DOHH2 (cell line): ENCODE measurements around the gene RIMBP2.

Experiments used
- H3F3A ChIP-seq: fragments of 200-600 bp; sonication (generic), shearing (Covaris generic); 2 replicates; pipeline ENCODE4 v1.6.0; 2016; ENCODE audit warnings: antibody characterized with exemption, mild to moderate bottlenecking; ENCODE audit not compliant: control insufficient read depth, insufficient read depth
- H3K27ac ChIP-seq: fragments of 200-600 bp; sonication (generic); 2 replicates; pipeline ENCODE4 v1.5.1; 2014; ENCODE audit warnings: low read depth, mild to moderate bottlenecking, low read length, moderate library complexity
- H3K27me3 ChIP-seq: fragments of 200-600 bp; sonication (generic); 2 replicates; pipeline ENCODE4 v1.6.1; 2014; ENCODE audit warnings: mild to moderate bottlenecking, low read length, mixed read lengths; ENCODE audit not compliant: control insufficient read depth
- H3K36me3 ChIP-seq: fragments of 200-600 bp; sonication (generic); 2 replicates; pipeline ENCODE4 v1.6.1; 2014; ENCODE audit warnings: mild to moderate bottlenecking, low read length, moderate library complexity, mixed read lengths; ENCODE audit not compliant: control insufficient read depth
- H3K4me1 ChIP-seq: fragments of 200-600 bp; sonication (generic); 2 replicates; pipeline ENCODE4 v1.6.1; 2014; ENCODE audit warnings: mild to moderate bottlenecking, low read length, mixed read lengths; ENCODE audit not compliant: control insufficient read depth
- H3K4me2 ChIP-seq: fragments of 200-600 bp; sonication (generic); 2 replicates; pipeline ENCODE4 v1.6.0; 2014; ENCODE audit warnings: mild to moderate bottlenecking, low read length, moderate library complexity
- H3K4me3 ChIP-seq: fragments of 200-600 bp; sonication (generic); 2 replicates; pipeline ENCODE4 v1.5.1; 2014; ENCODE audit warnings: mild to moderate bottlenecking, low read length, mixed read lengths
- H3K79me2 ChIP-seq: fragments of 200-600 bp; sonication (generic); 2 replicates; pipeline ENCODE4 v1.6.1; 2014; ENCODE audit warnings: mild to moderate bottlenecking, low read length, mixed read lengths; ENCODE audit not compliant: control insufficient read depth
- H3K9me2 ChIP-seq: fragments of 200-600 bp; sonication (generic); replicated peaks from 2 replicates; pipeline ENCODE4 v1.6.1; 2014; ENCODE audit warnings: mild to moderate bottlenecking, low read length, mixed read lengths; ENCODE audit not compliant: control insufficient read depth
- H3K9me3 ChIP-seq: fragments of 200-600 bp; sonication (generic); 2 replicates; pipeline ENCODE4 v1.6.1; 2014; ENCODE audit warnings: antibody characterized with exemption, low read length, mixed read lengths; ENCODE audit not compliant: control insufficient read depth, insufficient read depth
- H4K20me1 ChIP-seq: fragments of 200-600 bp; sonication (generic); 2 replicates; pipeline ENCODE4 v1.6.0; 2014; ENCODE audit warnings: low read depth, mild to moderate bottlenecking, antibody characterized with exemption, low read length, moderate library complexity; ENCODE audit not compliant: control insufficient read depth, insufficient read depth
- CTCF ChIP-seq: fragments of 200-600 bp; sonication (generic); IDR thresholded peaks from one replicate; pipeline ENCODE4 v1.5.1; 2014; ENCODE audit warnings: antibody characterized with exemption, mild to moderate bottlenecking, low read depth, low read length; ENCODE audit not compliant: poor library complexity, severe bottlenecking
- EZH2phosphoT487 ChIP-seq: fragments of 200-600 bp; sonication (generic); IDR thresholded peaks from 2 replicates; pipeline ENCODE4 v1.6.1; 2017; ENCODE audit warnings: borderline replicate concordance, mild to moderate bottlenecking, antibody characterized with exemption, low read length, moderate library complexity, mixed read lengths

RIMBP2 gene

GRCh38 chr12:130460611-130461446, 255.3 kb downstream of the RIMBP2 start:
- Histone ChIP-seq H3K9me3 (no peaks in the 10 kb centered on the region), H3K9me2 (no peaks in the 10 kb centered on the region), H3K27me3 (no peaks in the 10 kb centered on the region), H3K4me2 (no peak overlapping the region), H3K36me3 (no peaks in the 10 kb centered on the region), H3K4me1 (no peaks in the 10 kb centered on the region), H3F3A (no peaks in the 10 kb centered on the region), H3K4me3 (no peak overlapping the region), H4K20me1 (no peaks in the 10 kb centered on the region), H3K27ac (no peak overlapping the region), H3K79me2 (no peaks in the 10 kb centered on the region)
- TF ChIP-seq EZH2phosphoT487 (no peak), CTCF (no peak)

- Histone ChIP-seq H3K9me2 (no peaks in the 10 kb centered on the region), H3K4me2 (no peak overlapping the region), H3K4me3 (no peak overlapping the region), H3K36me3 (no peaks in the 10 kb centered on the region), H3K27me3 (no peaks in the 10 kb centered on the region), H3F3A (no peaks in the 10 kb centered on the region), H3K4me1 (no peaks in the 10 kb centered on the region), H3K79me2 (no peaks in the 10 kb centered on the region), H3K27ac (no peak overlapping the region), H3K9me3 (no peaks in the 10 kb centered on the region), H4K20me1 (no peaks in the 10 kb centered on the region)
- no peak for TF ChIP-seq CTCF
- no peak for TF ChIP-seq EZH2phosphoT487
These were observed 256.2 kb downstream of the RIMBP2 start for GRCh38 chr12:130459916-130460315.

- no peak overlapping the region for H3K4me3 ChIP-seq
- H3K27me3 ChIP-seq, result no peaks in the 10 kb centered on the region
- no peaks in the 10 kb centered on the region for H3K4me1 ChIP-seq
- no peak overlapping the region for H3K27ac ChIP-seq
- H3F3A ChIP-seq, result no peaks in the 10 kb centered on the region
- no peaks in the 10 kb centered on the region for H3K9me3 ChIP-seq
- H3K79me2 ChIP-seq, result no peaks in the 10 kb centered on the region
- H3K4me2 ChIP-seq, result no peak overlapping the region
- TF ChIP-seq EZH2phosphoT487 (no peak), CTCF (no peak)
- H3K9me2 ChIP-seq, result no peaks in the 10 kb centered on the region
- H3K36me3 ChIP-seq, result no peaks in the 10 kb centered on the region
- H4K20me1 ChIP-seq, result no peaks in the 10 kb centered on the region
These were observed 257.8 kb downstream of the RIMBP2 start for GRCh38 chr12:130458341-130458740.
